Measurements from ENCODE around the gene AFG1L.

AFG1L gene

DNA sequence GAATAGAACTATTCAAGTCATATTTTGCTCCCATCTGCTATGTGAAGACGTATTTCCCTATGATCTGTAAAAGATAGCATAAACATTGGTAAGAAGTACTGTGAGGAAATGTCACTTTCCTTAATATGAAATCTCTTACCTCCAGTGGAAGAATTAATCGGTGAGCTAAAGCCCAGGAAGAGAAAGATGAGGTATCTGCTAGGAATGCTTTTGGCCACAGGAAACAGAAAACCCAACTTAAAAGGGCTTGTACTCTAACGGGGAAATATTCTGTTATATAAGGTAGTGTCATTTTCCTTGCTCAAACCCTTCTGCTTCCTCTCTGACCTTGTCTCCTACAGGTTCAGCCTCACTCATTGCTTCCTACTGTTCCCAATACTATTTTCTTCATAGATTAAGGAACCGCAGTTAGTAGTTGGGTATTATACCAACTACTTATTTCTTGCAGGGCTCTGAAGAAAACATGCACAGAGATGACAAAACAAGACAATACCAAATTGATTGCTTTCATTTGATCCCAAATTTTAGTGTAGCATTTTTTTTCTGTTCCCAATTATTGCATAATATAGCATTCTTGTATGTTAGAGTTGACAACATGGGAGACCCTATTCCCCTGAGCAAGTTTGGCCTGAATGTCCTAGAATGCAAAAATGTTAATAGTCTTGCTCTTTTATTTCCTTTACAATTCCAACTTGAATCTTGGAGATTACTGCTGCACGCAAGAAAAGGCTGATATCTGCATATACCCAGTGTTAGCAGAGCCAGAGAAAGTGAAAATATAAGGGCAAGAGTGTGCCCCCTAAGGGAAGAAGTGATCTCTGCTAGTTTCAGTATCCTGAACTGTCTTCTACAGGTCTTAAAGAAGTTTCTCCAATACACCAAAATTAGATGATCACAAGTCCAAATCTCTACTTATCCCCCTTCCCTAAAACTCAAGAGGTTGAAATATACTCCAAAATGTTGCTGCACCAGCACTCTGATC, 65.3 kb downstream of the AFG1L start:
- DNase-seq (ENCODE audit: insufficient read length, low spot score) (no peak), FAIRE-seq (peak; percentile 87)
- TF ChIP-seq PAX5 (IDR thresholded peaks at IDR 0.05; ENCODE audit: insufficient read depth, low read length, severe bottlenecking): no peak
- TF ChIP-seq POLR2A (IDR thresholded peaks at IDR 0.05; ENCODE audit: low read depth, low read length): no peak
- TF ChIP-seq SPI1 (IDR thresholded peaks at IDR 0.05; ENCODE audit: low read depth, low read length): no peak
- TF ChIP-seq POLR2AphosphoS5 (IDR thresholded peaks at IDR 0.05; ENCODE audit: low read depth, low read length): no peak
- no peak for TF ChIP-seq POU2F2 (IDR thresholded peaks at IDR 0.05; ENCODE audit: low read depth, low read length)
- TF ChIP-seq TAF1 (IDR thresholded peaks at IDR 0.05; ENCODE audit: low read depth, low read length): no peak

DNA sequence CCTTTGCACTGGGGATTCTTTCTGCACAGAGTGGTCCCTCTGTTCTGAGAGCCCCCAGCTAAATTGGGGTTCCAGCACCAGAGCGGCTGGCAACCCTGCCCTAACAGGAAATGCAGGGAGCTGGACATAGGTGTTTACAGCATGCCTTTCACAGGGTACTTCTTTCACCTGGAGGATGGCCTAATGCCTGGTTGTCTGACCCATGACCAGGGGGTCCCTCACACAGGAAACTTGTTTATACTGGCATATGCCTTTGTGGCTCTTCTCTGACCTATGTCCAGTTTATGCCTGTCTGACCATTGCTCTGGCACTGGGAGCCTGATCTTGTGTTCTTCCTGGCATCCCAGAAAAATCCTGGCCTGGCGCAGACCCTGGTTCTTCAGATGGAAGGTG, 66.1 kb downstream of the AFG1L start:
- FAIRE-seq: no peak
- no peak for TF ChIP-seq POU2F2 (IDR thresholded peaks at IDR 0.05; ENCODE audit: low read depth, low read length)
- TF ChIP-seq TAF1 (IDR thresholded peaks at IDR 0.05; ENCODE audit: low read depth, low read length): no peak
- no peak for TF ChIP-seq PAX5 (IDR thresholded peaks at IDR 0.05; ENCODE audit: insufficient read depth, low read length, severe bottlenecking)
- no peak for TF ChIP-seq POLR2A (IDR thresholded peaks at IDR 0.05; ENCODE audit: low read depth, low read length)
- no peak for TF ChIP-seq SPI1 (IDR thresholded peaks at IDR 0.05; ENCODE audit: low read depth, low read length)
- no peak for TF ChIP-seq POLR2AphosphoS5 (IDR thresholded peaks at IDR 0.05; ENCODE audit: low read depth, low read length)

DNA sequence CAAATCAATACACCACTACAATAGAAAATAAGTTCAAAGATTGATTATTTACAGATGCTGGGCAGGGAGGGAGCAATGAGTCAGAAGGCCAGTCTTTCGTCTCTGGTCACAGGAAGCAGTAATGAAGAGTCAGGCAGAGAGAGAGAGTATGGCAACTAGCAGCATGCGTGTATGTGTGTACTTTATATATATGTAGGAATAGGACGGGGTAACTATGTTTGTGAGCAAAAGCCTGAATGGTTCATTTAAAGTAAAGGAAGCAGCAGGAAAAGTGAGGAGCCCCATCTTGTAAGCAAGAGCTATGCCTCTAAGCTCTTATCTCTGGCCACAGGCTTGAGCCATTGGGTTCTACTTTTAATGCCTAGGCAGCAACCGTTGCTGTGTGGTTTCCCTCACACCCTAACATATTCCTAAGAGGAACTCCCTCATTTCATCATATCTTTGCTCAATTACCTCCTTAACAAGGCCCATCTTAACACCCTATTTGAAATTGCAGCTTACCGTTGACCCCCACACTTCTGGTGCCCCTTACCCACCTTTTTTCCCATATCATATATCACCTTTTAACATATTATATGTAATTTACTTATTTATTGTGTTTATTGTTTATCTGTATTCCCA, 66.6 kb downstream of the AFG1L start:
- DNase-seq (ENCODE audit: insufficient read length, low spot score) (no peak), FAIRE-seq (no peak)
- no peak for TF ChIP-seq TAF1 (IDR thresholded peaks at IDR 0.05; ENCODE audit: low read depth, low read length)
- TF ChIP-seq POLR2AphosphoS5 (IDR thresholded peaks at IDR 0.05; ENCODE audit: low read depth, low read length): no peak
- TF ChIP-seq PAX5 (IDR thresholded peaks at IDR 0.05; ENCODE audit: insufficient read depth, low read length, severe bottlenecking): no peak
- no peak for TF ChIP-seq POU2F2 (IDR thresholded peaks at IDR 0.05; ENCODE audit: low read depth, low read length)

More for the DNA sequence above, 66.1 kb downstream of the AFG1L start:
- no peak for DNase-seq (ENCODE audit: insufficient read length, low spot score)

GRCh38 chr6:108362455-108362854, 67.6 kb downstream of the AFG1L start:
- TF ChIP-seq TAF1 (IDR thresholded peaks at IDR 0.05; ENCODE audit: low read depth, low read length) (no peak), SPI1 (IDR thresholded peaks at IDR 0.05; ENCODE audit: low read depth, low read length) (no peak), POU2F2 (IDR thresholded peaks at IDR 0.05; ENCODE audit: low read depth, low read length) (no peak), PAX5 (IDR thresholded peaks at IDR 0.05; ENCODE audit: insufficient read depth, low read length, severe bottlenecking) (no peak), POLR2A (IDR thresholded peaks at IDR 0.05; ENCODE audit: low read depth, low read length) (no peak), POLR2AphosphoS5 (IDR thresholded peaks at IDR 0.05; ENCODE audit: low read depth, low read length) (no peak)
- DNase-seq (ENCODE audit: insufficient read length, low spot score) (no peak), FAIRE-seq (no peak)

DNA sequence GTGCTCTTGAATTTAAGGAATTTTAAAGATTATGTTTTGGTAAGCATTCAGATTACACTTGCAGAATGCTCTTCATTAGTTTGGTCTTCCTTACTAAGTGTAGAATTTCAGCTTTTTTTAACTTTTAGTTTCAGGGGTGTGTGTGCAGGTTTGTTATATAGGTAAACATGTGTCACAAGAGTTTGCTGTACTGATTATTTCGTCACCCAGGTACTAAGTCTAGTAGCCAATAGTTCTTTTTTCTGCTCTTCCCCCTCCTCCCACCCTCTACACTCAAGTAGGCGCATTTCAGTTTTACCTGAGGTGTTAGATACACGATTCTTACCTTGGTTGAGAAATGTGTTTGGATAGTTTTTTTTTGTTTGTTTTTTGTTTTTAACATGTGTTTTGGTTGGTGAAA, 68.3 kb downstream of the AFG1L start:
- TF ChIP-seq TAF1 (IDR thresholded peaks at IDR 0.05; ENCODE audit: low read depth, low read length): no peak
- no peak for TF ChIP-seq POU2F2 (IDR thresholded peaks at IDR 0.05; ENCODE audit: low read depth, low read length)
- TF ChIP-seq POLR2A (IDR thresholded peaks at IDR 0.05; ENCODE audit: low read depth, low read length): no peak
- no peak for TF ChIP-seq PAX5 (IDR thresholded peaks at IDR 0.05; ENCODE audit: insufficient read depth, low read length, severe bottlenecking)
- no peak for TF ChIP-seq POLR2AphosphoS5 (IDR thresholded peaks at IDR 0.05; ENCODE audit: low read depth, low read length)
- DNase-seq (ENCODE audit: insufficient read length, low spot score) (no peak), FAIRE-seq (no peak)

- DNase-seq (ENCODE audit: insufficient read length, low spot score) (no peak), FAIRE-seq (no peak)
- TF ChIP-seq TAF1 (IDR thresholded peaks at IDR 0.05; ENCODE audit: low read depth, low read length) (no peak), POLR2AphosphoS5 (IDR thresholded peaks at IDR 0.05; ENCODE audit: low read depth, low read length) (no peak), PAX5 (IDR thresholded peaks at IDR 0.05; ENCODE audit: insufficient read depth, low read length, severe bottlenecking) (no peak), POU2F2 (IDR thresholded peaks at IDR 0.05; ENCODE audit: low read depth, low read length) (no peak), SPI1 (IDR thresholded peaks at IDR 0.05; ENCODE audit: low read depth, low read length) (no peak), POLR2A (IDR thresholded peaks at IDR 0.05; ENCODE audit: low read depth, low read length) (no peak)
These were observed 69.0 kb downstream of the AFG1L start for GRCh38 chr6:108363889-108364313.

GRCh38 chr6:108364470-108364869, 69.6 kb downstream of the AFG1L start:
- no peak for TF ChIP-seq POU2F2 (IDR thresholded peaks at IDR 0.05; ENCODE audit: low read depth, low read length)
- TF ChIP-seq SPI1 (IDR thresholded peaks at IDR 0.05; ENCODE audit: low read depth, low read length): no peak
- TF ChIP-seq TAF1 (IDR thresholded peaks at IDR 0.05; ENCODE audit: low read depth, low read length): no peak
- no peak for TF ChIP-seq PAX5 (IDR thresholded peaks at IDR 0.05; ENCODE audit: insufficient read depth, low read length, severe bottlenecking)
- no peak for TF ChIP-seq POLR2AphosphoS5 (IDR thresholded peaks at IDR 0.05; ENCODE audit: low read depth, low read length)
- TF ChIP-seq POLR2A (IDR thresholded peaks at IDR 0.05; ENCODE audit: low read depth, low read length): no peak
- FAIRE-seq (no peak), DNase-seq (ENCODE audit: insufficient read length, low spot score) (no peak)

DNA sequence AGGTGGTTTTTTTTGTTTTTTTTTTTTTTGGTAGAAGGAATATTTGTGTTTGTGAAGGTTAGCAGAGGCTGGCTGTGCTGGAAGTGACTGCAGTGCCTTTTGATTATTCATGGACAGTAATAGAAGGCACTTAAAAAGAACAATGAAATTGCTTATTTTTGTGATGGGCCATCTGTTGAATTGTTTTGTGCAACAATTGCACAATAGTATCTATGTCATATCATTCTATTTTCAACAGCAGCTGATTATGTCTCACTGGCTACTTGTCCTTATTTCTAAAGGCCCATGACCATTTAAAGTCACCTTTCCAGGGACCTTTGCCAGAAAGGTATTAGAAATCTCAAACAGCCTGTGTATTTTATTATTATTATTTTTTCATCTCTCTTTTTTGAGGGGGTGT, 70.6 kb downstream of the AFG1L start:
- TF ChIP-seq POU2F2 (IDR thresholded peaks at IDR 0.05; ENCODE audit: low read depth, low read length) (no peak), TAF1 (IDR thresholded peaks at IDR 0.05; ENCODE audit: low read depth, low read length) (no peak), PAX5 (IDR thresholded peaks at IDR 0.05; ENCODE audit: insufficient read depth, low read length, severe bottlenecking) (no peak), SPI1 (IDR thresholded peaks at IDR 0.05; ENCODE audit: low read depth, low read length) (no peak), POLR2AphosphoS5 (IDR thresholded peaks at IDR 0.05; ENCODE audit: low read depth, low read length) (no peak), POLR2A (IDR thresholded peaks at IDR 0.05; ENCODE audit: low read depth, low read length) (no peak)
- FAIRE-seq (no peak), DNase-seq (ENCODE audit: insufficient read length, low spot score) (no peak)

DNA sequence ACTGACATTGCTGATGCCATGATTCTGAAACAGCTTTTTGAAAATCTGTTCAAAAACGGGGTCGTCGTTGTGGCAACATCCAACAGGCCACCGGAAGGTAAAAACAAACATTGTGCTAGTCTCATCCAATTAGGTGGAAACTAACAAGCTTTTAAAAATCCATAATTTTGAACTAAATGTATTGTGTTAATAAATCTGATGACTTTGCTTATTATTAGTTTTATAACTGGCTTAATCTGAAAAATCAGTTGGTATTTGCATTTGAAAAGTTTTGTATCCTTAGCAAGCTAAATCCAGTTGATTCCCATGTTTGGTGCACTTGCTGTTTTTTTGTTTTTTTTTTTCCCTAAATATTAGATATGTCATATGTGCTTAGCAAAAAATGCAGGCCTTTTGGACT, 71.4 kb downstream of the AFG1L start:
- TF ChIP-seq POLR2AphosphoS5 (IDR thresholded peaks at IDR 0.05; ENCODE audit: low read depth, low read length) (no peak), PAX5 (IDR thresholded peaks at IDR 0.05; ENCODE audit: insufficient read depth, low read length, severe bottlenecking) (no peak), SPI1 (IDR thresholded peaks at IDR 0.05; ENCODE audit: low read depth, low read length) (no peak), POU2F2 (IDR thresholded peaks at IDR 0.05; ENCODE audit: low read depth, low read length) (no peak), TAF1 (IDR thresholded peaks at IDR 0.05; ENCODE audit: low read depth, low read length) (no peak), POLR2A (IDR thresholded peaks at IDR 0.05; ENCODE audit: low read depth, low read length) (no peak)
- FAIRE-seq (no peak), DNase-seq (ENCODE audit: insufficient read length, low spot score) (no peak)

Measured in GM12891 (cell line).